Measurements from ENCODE around the gene CDC123. TPM values are rescaled to one million over a fixed set of nuclear protein-coding genes. Genes with fewer than 3 reads are reported as not detected.

The CDC123 gene
- total RNA-seq, 1 donor from 2014 or later = 60.2 TPM

DNA sequence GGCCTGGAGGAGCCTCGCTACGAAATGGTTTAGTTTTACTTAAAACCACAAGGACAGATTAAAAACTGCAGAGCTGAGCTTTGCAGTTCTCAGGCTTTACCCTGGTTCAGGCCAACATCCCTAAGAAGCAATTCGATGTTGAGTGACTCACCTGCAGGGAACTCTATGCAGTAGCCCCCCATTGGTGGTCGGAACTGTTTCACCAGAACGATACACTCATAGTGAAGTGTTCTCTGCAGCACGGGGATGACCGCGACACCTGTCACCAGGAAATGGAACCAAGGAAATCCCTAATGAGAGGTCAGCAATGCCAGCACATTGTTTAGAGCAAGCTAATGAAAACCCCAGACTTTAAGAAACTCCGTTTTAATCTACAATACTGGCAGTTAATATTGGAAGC, 18.3 kb upstream of the CDC123 start:
- H3K4me1 Mint-ChIP-seq = no peaks in the 10 kb centered on the region
- no peaks in the 10 kb centered on the region for H3K27me3 Mint-ChIP-seq (ENCODE audit: low read depth)
- TF ChIP-seq, protein P1, sequence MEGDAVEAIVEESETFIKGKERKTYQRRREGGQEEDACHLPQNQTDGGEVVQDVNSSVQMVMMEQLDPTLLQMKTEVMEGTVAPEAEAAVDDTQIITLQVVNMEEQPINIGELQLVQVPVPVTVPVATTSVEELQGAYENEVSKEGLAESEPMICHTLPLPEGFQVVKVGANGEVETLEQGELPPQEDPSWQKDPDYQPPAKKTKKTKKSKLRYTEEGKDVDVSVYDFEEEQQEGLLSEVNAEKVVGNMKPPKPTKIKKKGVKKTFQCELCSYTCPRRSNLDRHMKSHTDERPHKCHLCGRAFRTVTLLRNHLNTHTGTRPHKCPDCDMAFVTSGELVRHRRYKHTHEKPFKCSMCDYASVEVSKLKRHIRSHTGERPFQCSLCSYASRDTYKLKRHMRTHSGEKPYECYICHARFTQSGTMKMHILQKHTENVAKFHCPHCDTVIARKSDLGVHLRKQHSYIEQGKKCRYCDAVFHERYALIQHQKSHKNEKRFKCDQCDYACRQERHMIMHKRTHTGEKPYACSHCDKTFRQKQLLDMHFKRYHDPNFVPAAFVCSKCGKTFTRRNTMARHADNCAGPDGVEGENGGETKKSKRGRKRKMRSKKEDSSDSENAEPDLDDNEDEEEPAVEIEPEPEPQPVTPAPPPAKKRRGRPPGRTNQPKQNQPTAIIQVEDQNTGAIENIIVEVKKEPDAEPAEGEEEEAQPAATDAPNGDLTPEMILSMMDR (IDR thresholded peaks at IDR 0.05; ENCODE audit: unreplicated experiment) = no peak
- no peak overlapping the region for H3K4me3 Mint-ChIP-seq
- H3K36me3 Mint-ChIP-seq = peaks cover 15% of the 10 kb centered on the region
- DNase-seq (ENCODE audit: low spot score in 2 of 2, unreplicated experiment in 2 of 2) = no peak
- no peak overlapping the region for H3K27ac Mint-ChIP-seq
- H3K9me3 Mint-ChIP-seq = no peaks in the 10 kb centered on the region

DNA sequence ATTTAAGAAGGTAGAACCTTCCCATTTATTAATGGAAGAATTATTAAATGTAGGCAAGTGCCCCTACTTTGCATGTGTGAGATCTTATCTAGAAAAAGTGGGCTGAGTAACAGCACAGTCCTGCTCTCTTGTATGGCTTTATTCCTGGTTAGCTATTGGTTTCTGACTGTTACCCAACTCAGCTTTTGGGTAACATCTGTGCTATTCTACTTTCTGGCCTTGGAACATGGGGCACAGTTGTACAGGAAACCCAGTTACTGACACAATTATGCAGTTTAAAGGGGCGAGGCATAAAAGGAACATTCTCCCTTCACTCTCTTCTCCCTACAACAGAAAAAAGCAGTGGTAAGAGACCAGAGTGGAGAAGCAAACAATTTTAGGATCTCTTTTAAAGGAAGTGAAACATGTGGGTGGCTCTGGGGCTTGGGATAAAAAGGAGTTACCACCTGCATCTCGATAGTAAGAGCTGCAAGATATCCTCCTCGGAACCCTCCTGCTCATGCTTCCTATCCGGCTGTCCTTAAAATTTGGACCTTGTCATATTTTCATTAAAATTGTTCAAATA, 16.3 kb upstream of the CDC123 start:
- no peak overlapping the region for H3K4me3 Mint-ChIP-seq
- no peaks in the 10 kb centered on the region for H3K9me3 Mint-ChIP-seq
- no peak for DNase-seq (ENCODE audit: low spot score in 2 of 2, unreplicated experiment in 2 of 2)
- H3K36me3 Mint-ChIP-seq = peaks cover 11% of the 10 kb centered on the region
- no peaks in the 10 kb centered on the region for H3K27me3 Mint-ChIP-seq (ENCODE audit: low read depth)
- H3K27ac Mint-ChIP-seq = no peak overlapping the region
- TF ChIP-seq, protein P1 (IDR thresholded peaks at IDR 0.05; ENCODE audit: unreplicated experiment) = no peak
- no peaks in the 10 kb centered on the region for H3K4me1 Mint-ChIP-seq

DNA sequence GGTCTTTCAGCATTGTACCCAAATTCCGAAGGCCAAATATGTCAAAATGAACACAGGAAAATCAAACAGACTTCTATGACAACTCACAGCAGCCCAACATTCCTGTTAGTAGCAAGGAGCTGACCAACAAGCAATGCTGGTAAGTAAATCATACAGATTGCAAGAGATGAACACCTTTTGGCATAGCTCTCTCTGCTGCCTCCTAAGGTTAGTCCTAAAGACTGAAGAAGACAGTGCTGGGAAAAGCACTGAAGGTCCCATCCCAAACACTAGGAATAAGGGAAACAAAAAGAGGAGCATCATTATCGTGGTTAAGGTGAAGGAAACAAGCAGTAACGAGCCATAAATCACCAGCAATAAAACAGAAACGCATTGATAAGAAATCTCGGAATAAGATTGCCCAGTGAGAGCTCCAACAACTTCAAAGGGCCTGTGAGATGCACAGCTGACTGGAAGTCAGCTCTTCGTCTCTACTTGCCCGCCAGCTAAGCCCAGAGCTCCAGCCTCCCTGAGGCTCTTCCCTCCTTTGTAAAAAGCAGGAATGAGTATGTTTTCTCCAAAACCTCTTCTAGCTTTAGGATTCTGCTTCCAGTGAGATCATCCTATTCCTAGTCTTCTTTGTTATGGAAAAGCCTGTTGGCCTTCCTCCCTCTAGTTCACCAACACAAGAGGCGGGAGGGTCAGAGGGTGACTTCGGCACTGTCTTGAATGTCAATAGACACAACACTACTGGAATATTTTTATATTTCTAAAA, 15.6 kb upstream of the CDC123 start:
- Mint-ChIP-seq H3K36me3 (peaks cover 15% of the 10 kb centered on the region), H3K9me3 (no peaks in the 10 kb centered on the region), H3K4me1 (no peaks in the 10 kb centered on the region), H3K27me3 (ENCODE audit: low read depth) (no peaks in the 10 kb centered on the region), H3K27ac (no peak overlapping the region), H3K4me3 (no peak overlapping the region)
- DNase-seq (ENCODE audit: low spot score in 2 of 2, unreplicated experiment in 2 of 2) = no peak
- TF ChIP-seq, protein P1 (IDR thresholded peaks at IDR 0.05; ENCODE audit: unreplicated experiment) = no peak

DNA sequence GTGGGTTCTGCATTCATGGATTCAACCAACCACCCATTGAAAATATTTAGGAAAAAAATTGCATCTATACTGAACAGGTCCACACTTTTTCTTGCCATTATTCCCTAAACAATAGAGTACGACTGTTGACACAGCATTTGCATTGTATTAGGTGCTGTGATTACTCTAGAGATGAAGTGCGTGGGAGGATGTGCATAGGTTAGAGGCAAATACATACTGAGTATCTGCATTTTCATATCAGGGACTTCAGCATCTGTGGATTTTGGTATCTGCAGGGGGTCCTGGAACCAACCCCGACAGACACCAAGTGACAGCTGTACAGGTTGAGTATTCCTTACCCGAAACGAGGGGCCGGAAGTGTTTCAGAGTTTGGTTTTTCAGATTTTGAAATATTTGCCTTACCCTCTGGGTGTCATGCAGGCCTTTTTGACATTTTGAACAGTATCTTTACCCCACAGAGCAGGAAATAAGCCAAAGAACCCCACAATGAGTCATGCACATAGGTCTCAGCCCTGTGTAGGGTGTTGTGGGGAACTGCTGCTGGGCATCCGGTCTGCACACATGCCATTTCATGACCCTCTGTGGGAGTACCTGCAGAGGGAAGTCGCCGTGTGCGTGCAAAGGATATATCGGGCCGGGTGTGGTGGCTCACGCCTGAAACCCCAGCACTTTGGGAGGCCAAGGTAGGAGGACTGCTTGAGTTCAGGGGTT, 14.8 kb upstream of the CDC123 start:
- H3K27ac Mint-ChIP-seq = no peak overlapping the region
- TF ChIP-seq, protein P1 (IDR thresholded peaks at IDR 0.05; ENCODE audit: unreplicated experiment) = no peak
- H3K9me3 Mint-ChIP-seq = no peaks in the 10 kb centered on the region
- no peaks in the 10 kb centered on the region for H3K4me1 Mint-ChIP-seq
- no peak overlapping the region for H3K4me3 Mint-ChIP-seq
- H3K36me3 Mint-ChIP-seq = peaks cover 20% of the 10 kb centered on the region
- no peak for DNase-seq (ENCODE audit: low spot score in 2 of 2, unreplicated experiment in 2 of 2)
- H3K27me3 Mint-ChIP-seq (ENCODE audit: low read depth) = no peaks in the 10 kb centered on the region

DNA sequence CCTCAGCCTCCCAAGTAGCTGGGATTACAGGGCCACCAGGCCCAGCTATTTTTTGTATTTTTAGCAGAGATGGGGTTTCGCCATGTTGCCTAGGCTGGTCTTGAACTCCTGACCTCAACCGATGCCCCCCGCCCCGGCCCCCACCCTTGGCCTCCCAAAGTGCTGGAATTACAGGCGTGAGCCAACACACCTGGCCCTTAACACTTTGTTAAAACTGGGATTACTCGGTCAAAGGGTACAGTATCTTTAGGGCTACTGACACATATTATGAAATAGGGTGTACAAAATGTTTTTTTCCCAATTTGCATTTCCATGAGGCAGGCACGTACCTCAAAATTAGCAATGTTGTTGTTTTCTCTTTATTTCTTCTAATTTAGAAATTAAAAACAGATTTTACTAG, 11.8 kb upstream of the CDC123 start:
- H3K4me3 Mint-ChIP-seq = no peak overlapping the region
- H3K9me3 Mint-ChIP-seq = no peaks in the 10 kb centered on the region
- TF ChIP-seq, protein P1 (IDR thresholded peaks at IDR 0.05; ENCODE audit: unreplicated experiment) = no peak
- H3K4me1 Mint-ChIP-seq = no peaks in the 10 kb centered on the region
- no peaks in the 10 kb centered on the region for H3K27me3 Mint-ChIP-seq (ENCODE audit: low read depth)
- H3K27ac Mint-ChIP-seq = no peak overlapping the region
- peaks cover 24% of the 10 kb centered on the region for H3K36me3 Mint-ChIP-seq
- no peak for DNase-seq (ENCODE audit: low spot score in 2 of 2, unreplicated experiment in 2 of 2)
